HepG2 (cell line): ENCODE data around the gene NPR3. TPM values are rescaled to one million over a fixed set of nuclear protein-coding genes. Genes with fewer than 3 reads are reported as not detected.

Experiments used
- ATAC-seq: fragments of 200-7000 bp; cut with Tn5 transposase; 3 replicates; pipeline ENCODE4 v1.9.1; 2020; ENCODE audit warnings: mild to moderate bottlenecking, moderate library complexity
- BruUV-seq: library from RNA; stranded (reverse); fragments of 400-500 nt; replicated peaks from 2 replicates; lab custom pipeline; 2021; lab: Mats Ljungman, UMichigan
- CTCF ChIA-PET: fragments of 300-600 bp; formaldehyde crosslinking; extraction: SDS; loops from one replicate; lab custom pipeline; 2021; ENCODE audit warnings: low total read pairs, inconsistent platforms, low intra/inter-chr PET ratio; lab: Yijun Ruan, JAX
- POLR2A ChIA-PET: fragments of 350-600 bp; sonication (Branson Sonifier 250); formaldehyde crosslinking; loops from one replicate; lab custom pipeline; 2020; ENCODE audit warnings: antibody characterized with exemption, inconsistent platforms; lab: Yijun Ruan, JAX
- DNase-seq: peaks from one replicate; pipeline ENCODE4 v3.0.0-alpha.2; 2015; ENCODE audit warnings: low spot score
- FAIRE-seq: peaks from 3 replicates; lab custom pipeline; 2011; peaks lifted over from hg19 to GRCh38; lab: Jason Lieb, UNC
- H2AFZ ChIP-seq: one replicate; pipeline ENCODE4 v1.6.1; 2011; ENCODE audit warnings: low read length, inconsistent platforms
- H3K27ac ChIP-seq: fragments of 300-600 bp; 3 replicates; pipeline ENCODE4 v1.8.0; 2011; ENCODE audit warnings: mixed run types, mild to moderate bottlenecking, mixed read lengths, low read length, inconsistent platforms; ENCODE audit not compliant: insufficient read depth; ENCODE audit errors: extremely low read length
- H3K27me3 ChIP-seq, 2 experiments: fragments of 200-600 bp in 1 of 2; 2 replicates in 1 of 2; 3 replicates in 1 of 2; pipeline versions ENCODE4 v1.6.0 to v1.8.0; 2011; ENCODE audit warnings: low read length in 2 of 2, mild to moderate bottlenecking in 2 of 2, moderate library complexity in 2 of 2, inconsistent platforms in 1 of 2; ENCODE audit not compliant: insufficient read depth in 2 of 2, control insufficient read depth in 1 of 2
- H3K36me3 ChIP-seq, 2 experiments: fragments of 200-600 bp in 1 of 2; replicated peaks in 1 of 2; 2 replicates in 1 of 2; 3 replicates in 1 of 2; pipeline versions ENCODE4 v1.5.1 to v1.8.0; 2011; ENCODE audit warnings: low read length in 2 of 2, inconsistent platforms in 1 of 2; ENCODE audit not compliant: insufficient read depth in 2 of 2, control insufficient read depth in 1 of 2
- H3K4me1 ChIP-seq: 2 replicates; pipeline ENCODE4 v1.5.1; 2012; ENCODE audit warnings: low read length, inconsistent platforms; ENCODE audit not compliant: insufficient read depth
- H3K4me2 ChIP-seq: 2 replicates; pipeline ENCODE4 v1.6.0; 2011; ENCODE audit warnings: low read depth, low read length, inconsistent platforms
- H3K4me3 ChIP-seq, 3 experiments: fragments of 200-600 bp in 1 of 3; sonication (generic), shearing (Covaris generic) in 1 of 3; replicated peaks in 1 of 3; 2 replicates each; pipeline ENCODE4 v1.5.1; 2011 to 2016; ENCODE audit warnings: low read length in 3 of 3, inconsistent platforms in 2 of 3, low read depth in 2 of 3, mild to moderate bottlenecking in 2 of 3, control low read depth in 1 of 3, mixed read lengths in 1 of 3; ENCODE audit not compliant: insufficient read depth in 1 of 3
- H3K79me2 ChIP-seq: one replicate; pipeline ENCODE4 v1.6.1; 2011; ENCODE audit warnings: low read length, inconsistent platforms; ENCODE audit not compliant: insufficient read depth
- H3K9ac ChIP-seq: 2 replicates; pipeline ENCODE4 v1.6.0; 2011; ENCODE audit warnings: mild to moderate bottlenecking, low read depth, low read length, inconsistent platforms; ENCODE audit not compliant: insufficient read depth
- H3K9me3 ChIP-seq: 2 replicates; pipeline ENCODE4 v1.5.1; 2012; ENCODE audit warnings: mild to moderate bottlenecking, low read length
- H4K20me1 ChIP-seq: 2 replicates; pipeline ENCODE4 v1.6.0; 2011; ENCODE audit warnings: inconsistent platforms, mild to moderate bottlenecking, low read length, moderate library complexity; ENCODE audit not compliant: insufficient read depth
- AGO2 ChIP-seq: fragments of 200-400 bp; formaldehyde crosslinking; optimal IDR thresholded peaks from 2 replicates; pipeline ENCODE3; 2017; ENCODE audit warnings: mild to moderate bottlenecking, low read depth, low read length, moderate library complexity
- NFYC ChIP-seq: IDR thresholded peaks from 2 replicates; pipeline ENCODE4 v1.6.1; 2016; ENCODE audit warnings: missing genetic modification reagents, missing compliant biosample characterization
- SYNCRIP ChIP-seq: fragments of 200-400 bp; formaldehyde crosslinking; IDR thresholded peaks from 2 replicates; pipeline ENCODE4 v1.6.1; 2018; ENCODE audit warnings: mild to moderate bottlenecking, low read depth, low read length; ENCODE audit not compliant: insufficient read depth
- ZC3H4 ChIP-seq: sonication (generic); formaldehyde crosslinking; IDR thresholded peaks from 2 replicates; pipeline ENCODE4 v1.4.0; 2020; ENCODE audit warnings: missing genetic modification reagents, borderline replicate concordance
- WGBS: methylation state at CpG from one replicate; pipeline ENCODE4 v1.1.6; 2017; ENCODE audit warnings: low lambda C conversion rate; 5-methylcytosine and 5-hydroxymethylcytosine counted together
- in situ Hi-C: cut with HindIII; loops from 2 replicates; pipeline ENCODE4 v1.10.0; 2017; ENCODE audit warnings: low pct_unique_long_range_greater_than_20kb; ENCODE audit not compliant: extremely low pct_ligation_motif_present
- intact Hi-C: fragments of 100-400 bp; cut with micrococcal nuclease; formaldehyde crosslinking; loops from one replicate; pipeline ENCODE4 v1.10.0; 2022; ENCODE audit not compliant: unreplicated experiment
- polyA plus RNA-seq, 8 experiments: library from polyadenylated mRNA; depleted of rRNA in 3 of 8; stranded (reverse) in 7 of 8; unstranded in 1 of 8; fragments of >200 nt; fragmentation: Illumina TruSeq in 4 of 8; extraction: Trizol in 4 of 8; gene quantifications; 2 replicates each; pipeline versions ENCODE4 v1.2.1 to v1.2.3, GENCODE V29; 2011 to 2016; ENCODE audit warnings: low read depth in 4 of 8, missing spikeins in 1 of 8, mixed read lengths in 1 of 8; ENCODE audit not compliant: insufficient read depth in 1 of 8
- total RNA-seq, 5 experiments: library from RNA; depleted of rRNA; stranded (reverse); fragments of >200 nt; fragmentation: Illumina TruSeq; extraction: Trizol; gene quantifications; 2 replicates each; pipeline ENCODE4 v1.2.3, GENCODE V29; 2016; ENCODE audit warnings: low read depth in 1 of 5
- TF ChIP-seq, protein P1 (sequence below): sonication (generic); formaldehyde crosslinking; IDR thresholded peaks from 2 replicates; pipeline ENCODE4 v1.5.0; 2020; ENCODE audit warnings: mild to moderate bottlenecking, missing genetic modification reagents, moderate library complexity
- TF ChIP-seq, protein P2 (sequence below): sonication (generic); formaldehyde crosslinking; IDR thresholded peaks from 2 replicates; pipeline ENCODE4 v1.8.1; 2023; ENCODE audit warnings: mild to moderate bottlenecking, inconsistent platforms, moderate library complexity, missing genetic modification reagents, borderline replicate concordance

Gene NPR3
- total and polyA plus RNA-seq, 2 of the 13 experiments (the other 11 are each of a cell fraction or from before 2014, with no cell fraction given) = 0.01 TPM; not detected in 1

DNA sequence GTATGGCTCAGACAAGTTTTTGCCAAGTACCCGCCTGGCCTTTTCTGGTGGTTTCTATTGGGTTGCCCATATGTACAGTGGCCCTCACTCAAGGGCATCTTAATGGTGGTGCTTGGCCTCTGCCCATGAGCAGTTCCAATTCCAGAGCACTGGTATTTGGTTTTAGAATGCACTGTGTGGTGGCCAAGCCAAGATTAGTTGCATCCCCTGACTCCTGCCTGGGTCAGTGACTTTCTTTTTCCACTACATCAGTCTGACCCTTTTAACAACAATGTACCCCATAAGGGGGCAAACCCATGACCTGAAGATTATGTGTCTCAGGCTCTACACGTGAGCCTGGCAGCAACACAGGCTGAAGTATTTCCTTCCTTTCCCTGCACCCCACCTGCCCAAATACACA is 34.2 kb downstream of the NPR3 start:
- no peak for DNase-seq
- Histone ChIP-seq H3K27me3 (0 out of 5 replicates have a peak, but pooled peaks cover 0 to 8% of the 10 kb centered on the region in 2 experiments), H3K79me2 (no peaks in the 10 kb centered on the region)
- in situ Hi-C loops = no loop called here
- CTCF ChIA-PET = no interaction called here
- TF ChIP-seq ZC3H4 (CRISPR knock-in tag) (no peak), AGO2 (no peak), NFYC (CRISPR knock-in tag) (no peak), SYNCRIP (no peak)
- TF ChIP-seq, protein P1, sequence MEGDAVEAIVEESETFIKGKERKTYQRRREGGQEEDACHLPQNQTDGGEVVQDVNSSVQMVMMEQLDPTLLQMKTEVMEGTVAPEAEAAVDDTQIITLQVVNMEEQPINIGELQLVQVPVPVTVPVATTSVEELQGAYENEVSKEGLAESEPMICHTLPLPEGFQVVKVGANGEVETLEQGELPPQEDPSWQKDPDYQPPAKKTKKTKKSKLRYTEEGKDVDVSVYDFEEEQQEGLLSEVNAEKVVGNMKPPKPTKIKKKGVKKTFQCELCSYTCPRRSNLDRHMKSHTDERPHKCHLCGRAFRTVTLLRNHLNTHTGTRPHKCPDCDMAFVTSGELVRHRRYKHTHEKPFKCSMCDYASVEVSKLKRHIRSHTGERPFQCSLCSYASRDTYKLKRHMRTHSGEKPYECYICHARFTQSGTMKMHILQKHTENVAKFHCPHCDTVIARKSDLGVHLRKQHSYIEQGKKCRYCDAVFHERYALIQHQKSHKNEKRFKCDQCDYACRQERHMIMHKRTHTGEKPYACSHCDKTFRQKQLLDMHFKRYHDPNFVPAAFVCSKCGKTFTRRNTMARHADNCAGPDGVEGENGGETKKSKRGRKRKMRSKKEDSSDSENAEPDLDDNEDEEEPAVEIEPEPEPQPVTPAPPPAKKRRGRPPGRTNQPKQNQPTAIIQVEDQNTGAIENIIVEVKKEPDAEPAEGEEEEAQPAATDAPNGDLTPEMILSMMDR (CRISPR knock-in tag) = no peak
- TF ChIP-seq, protein P2, sequence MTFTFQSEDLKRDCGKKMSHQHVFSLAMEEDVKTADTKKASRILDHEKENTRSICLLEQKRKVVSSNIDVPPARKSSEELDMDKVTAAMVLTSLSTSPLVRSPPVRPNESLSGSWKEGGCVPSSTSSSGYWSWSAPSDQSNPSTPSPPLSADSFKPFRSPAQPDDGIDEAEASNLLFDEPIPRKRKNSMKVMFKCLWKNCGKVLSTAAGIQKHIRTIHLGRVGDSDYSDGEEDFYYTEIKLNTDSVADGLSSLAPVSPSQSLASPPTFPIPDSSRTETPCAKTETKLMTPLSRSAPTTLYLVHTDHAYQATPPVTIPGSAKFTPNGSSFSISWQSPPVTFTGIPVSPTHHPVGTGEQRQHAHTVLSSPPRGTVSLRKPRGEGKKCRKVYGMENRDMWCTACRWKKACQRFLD (CRISPR knock-in tag) = no peak
- TF ChIP-seq, all 625 proteins: peak for 0
- H3K4me3 ChIP-seq = no peak overlapping the region
- no peak overlapping the region for H3K9ac ChIP-seq
- no TSS peak for BruUV-seq
- H3K9me3 ChIP-seq = no peaks in the 10 kb centered on the region
- no peak overlapping the region for H2AFZ ChIP-seq
- H4K20me1 ChIP-seq = no peaks in the 10 kb centered on the region
- POLR2A ChIA-PET = no interaction called here
- intact Hi-C loops = no loop called here
- FAIRE-seq (no peak), ATAC-seq (no peak)
- H3K4me2 ChIP-seq = no peak overlapping the region
- no peaks in the 10 kb centered on the region for H3K4me1 ChIP-seq
- no peak overlapping the region for H3K27ac ChIP-seq
- 0% methylated on average over 1 of the region's 2 CpGs for WGBS
- no peaks in the 10 kb centered on the region for H3K36me3 ChIP-seq
